Measurements from ENCODE around the gene SMOC1.

Gene SMOC1

DNA sequence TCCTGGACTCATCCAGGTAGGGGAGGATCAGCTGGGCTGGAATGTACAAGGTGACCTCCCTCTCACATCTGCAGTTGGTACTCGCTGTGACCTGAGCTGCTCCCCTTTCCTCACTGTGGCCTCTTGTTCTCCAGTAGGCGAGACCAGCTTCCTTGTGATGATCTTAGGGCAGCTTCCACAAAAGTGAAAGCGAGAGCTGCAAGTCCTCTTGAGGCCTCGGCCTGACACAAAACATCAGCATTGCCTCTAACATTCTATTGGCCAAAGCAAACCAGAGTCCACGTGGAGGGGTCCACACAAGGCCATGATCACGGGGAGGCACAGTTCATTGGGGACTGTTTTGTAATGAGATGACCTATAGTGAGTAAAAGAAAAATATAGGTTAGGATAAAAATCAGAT is 127.5 kb downstream of the SMOC1 start:
- no peak overlapping the region for H3K18ac ChIP-seq (ENCODE audit: low read length)
- H3K36me3 ChIP-seq (replicated peaks in 1 of 2; ENCODE audit: control insufficient read depth in 2 of 2, insufficient read depth in 2 of 2, low read length in 2 of 2), result peaks cover 31 to 77% of the 10 kb centered on the region in 2 donors
- H4K91ac ChIP-seq (ENCODE audit: low read depth, low read length, poor library complexity), result no peak overlapping the region
- no peaks in the 10 kb centered on the region for H3K27me3 ChIP-seq (ENCODE audit: control insufficient read depth in 3 of 3, insufficient read depth in 3 of 3, low read depth in 1 of 3, low read length in 3 of 3)
- H2AK5ac ChIP-seq (ENCODE audit: low read depth, low read length), result no peak overlapping the region
- H3K27ac ChIP-seq (replicated peaks; ENCODE audit: low read length), result no peak overlapping the region
- H3K4me3 ChIP-seq (ENCODE audit: low read length in 2 of 2), result no peak overlapping the region
- DNase-seq (ENCODE audit: low spot score), result no peak
- peaks cover 4% of the 10 kb centered on the region for H3K79me1 ChIP-seq (ENCODE audit: low read depth, low read length)
- no peak overlapping the region for H2AFZ ChIP-seq (ENCODE audit: low read length)
- H2BK12ac ChIP-seq (ENCODE audit: low read length), result no peak overlapping the region
- no peak overlapping the region for H3K23ac ChIP-seq (ENCODE audit: low read depth, low read length, poor library complexity)
- H2BK15ac ChIP-seq (ENCODE audit: low read length), result no peak overlapping the region
- WGBS, 2 donors (ENCODE audit: extremely low coverage in 2 of 2, insufficient read length in 2 of 2, insufficient replicate concordance in 1 of 2), result no CpG with 5 or more reads among the region's 6 CpGs
- no peak overlapping the region for H3K9ac ChIP-seq (ENCODE audit: low read depth, low read length, poor library complexity)
- H2BK120ac ChIP-seq (ENCODE audit: low read depth, low read length), result no peak overlapping the region
- no peak overlapping the region for H4K8ac ChIP-seq (ENCODE audit: low read depth, low read length)
- H3K4me2 ChIP-seq (ENCODE audit: insufficient read depth, low read length, poor library complexity, severe bottlenecking), result no peak overlapping the region
- no peak overlapping the region for H3K14ac ChIP-seq (ENCODE audit: low read length)
- no peaks in the 10 kb centered on the region for H3K9me3 ChIP-seq (replicated peaks in 1 of 2; ENCODE audit: control insufficient read depth in 2 of 2, insufficient read depth in 1 of 2, low read depth in 1 of 2, low read length in 2 of 2)
- peaks cover 9 to 15% of the 10 kb centered on the region in 2 donors for H3K4me1 ChIP-seq (ENCODE audit: control insufficient read depth in 2 of 2, insufficient read depth in 1 of 2, low read depth in 1 of 2, low read length in 2 of 2)
- no peak overlapping the region for H2BK5ac ChIP-seq (ENCODE audit: low read length)
- no peak overlapping the region for H3K4ac ChIP-seq (ENCODE audit: low read length)

DNA sequence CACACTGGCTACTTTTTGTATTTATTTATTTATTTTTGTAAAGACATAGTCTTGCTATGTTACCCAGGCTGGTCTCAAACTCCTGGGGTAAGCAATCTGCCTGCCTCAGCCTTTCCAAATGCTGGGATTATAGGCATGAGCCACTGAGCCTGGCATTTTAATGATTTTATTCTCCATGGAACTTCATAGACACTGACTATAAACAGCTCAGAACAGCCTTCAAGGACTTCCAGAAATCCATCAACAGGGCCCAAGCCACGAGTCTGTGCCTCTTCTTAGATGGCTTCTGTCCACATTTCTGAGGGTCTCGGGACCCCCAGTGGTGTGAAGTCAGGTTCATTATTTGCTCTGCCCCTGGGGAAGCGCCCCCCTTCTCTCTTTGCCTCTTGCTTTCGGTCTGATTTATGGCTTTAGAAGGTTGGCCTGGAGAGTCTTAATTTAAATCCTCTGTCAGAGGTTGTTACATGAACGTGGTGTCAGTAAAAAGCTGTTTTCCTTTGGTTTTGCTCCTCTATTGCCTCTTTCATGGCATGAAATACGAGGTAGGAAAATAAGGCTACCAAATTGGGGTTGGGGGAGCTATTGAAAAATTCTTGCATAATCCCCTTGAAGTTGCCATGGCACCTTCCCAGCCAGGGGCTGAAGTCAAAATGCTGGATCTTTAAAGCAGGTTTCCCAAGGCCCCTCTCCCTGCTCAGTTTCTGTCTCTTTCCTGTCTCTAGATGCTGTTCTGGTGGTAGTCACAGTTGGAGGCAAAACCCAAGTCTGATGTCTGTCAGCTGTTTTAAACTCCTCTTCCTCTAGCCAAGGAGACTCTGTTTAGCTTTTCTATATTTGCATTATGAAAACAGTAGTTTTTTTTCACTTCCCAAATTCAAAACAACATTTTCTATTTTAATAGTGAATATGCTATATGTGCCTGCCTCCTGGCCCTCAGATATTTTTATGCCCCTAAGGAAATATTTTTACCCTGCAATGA is 129.4 kb downstream of the SMOC1 start:
- peaks cover 4% of the 10 kb centered on the region for H3K79me1 ChIP-seq (ENCODE audit: low read depth, low read length)
- H3K27me3 ChIP-seq (ENCODE audit: control insufficient read depth in 3 of 3, insufficient read depth in 3 of 3, low read depth in 1 of 3, low read length in 3 of 3), result no peaks in the 10 kb centered on the region
- no peak for DNase-seq (ENCODE audit: low spot score)
- no CpG with 5 or more reads among the region's 6 CpGs for WGBS, 2 donors (ENCODE audit: extremely low coverage in 2 of 2, insufficient read length in 2 of 2, insufficient replicate concordance in 1 of 2)
- no peak overlapping the region for H4K8ac ChIP-seq (ENCODE audit: low read depth, low read length)
- H3K14ac ChIP-seq (ENCODE audit: low read length), result no peak overlapping the region
- no peak overlapping the region for H3K4me2 ChIP-seq (ENCODE audit: insufficient read depth, low read length, poor library complexity, severe bottlenecking)
- peaks cover 35 to 77% of the 10 kb centered on the region in 2 donors for H3K36me3 ChIP-seq (replicated peaks in 1 of 2; ENCODE audit: control insufficient read depth in 2 of 2, insufficient read depth in 2 of 2, low read length in 2 of 2)
- no peak overlapping the region for H3K4ac ChIP-seq (ENCODE audit: low read length)
- H3K4me3 ChIP-seq (ENCODE audit: low read length in 2 of 2), result no peak overlapping the region
- H4K91ac ChIP-seq (ENCODE audit: low read depth, low read length, poor library complexity), result no peak overlapping the region
- no peak overlapping the region for H3K18ac ChIP-seq (ENCODE audit: low read length)
- no peak overlapping the region for H2BK5ac ChIP-seq (ENCODE audit: low read length)
- no peak overlapping the region for H2BK12ac ChIP-seq (ENCODE audit: low read length)
- peak overlapping the region; percentile 9 for H2AFZ ChIP-seq (ENCODE audit: low read length)
- H2AK5ac ChIP-seq (ENCODE audit: low read depth, low read length), result no peak overlapping the region
- no peak overlapping the region for H3K9ac ChIP-seq (ENCODE audit: low read depth, low read length, poor library complexity)
- H2BK120ac ChIP-seq (ENCODE audit: low read depth, low read length), result no peak overlapping the region
- no peaks in the 10 kb centered on the region for H3K9me3 ChIP-seq (replicated peaks in 1 of 2; ENCODE audit: control insufficient read depth in 2 of 2, insufficient read depth in 1 of 2, low read depth in 1 of 2, low read length in 2 of 2)
- peaks cover 9 to 15% of the 10 kb centered on the region in 2 donors for H3K4me1 ChIP-seq (ENCODE audit: control insufficient read depth in 2 of 2, insufficient read depth in 1 of 2, low read depth in 1 of 2, low read length in 2 of 2)
- no peak overlapping the region for H3K27ac ChIP-seq (replicated peaks; ENCODE audit: low read length)
- no peak overlapping the region for H3K23ac ChIP-seq (ENCODE audit: low read depth, low read length, poor library complexity)
- H2BK15ac ChIP-seq (ENCODE audit: low read length), result no peak overlapping the region

DNA sequence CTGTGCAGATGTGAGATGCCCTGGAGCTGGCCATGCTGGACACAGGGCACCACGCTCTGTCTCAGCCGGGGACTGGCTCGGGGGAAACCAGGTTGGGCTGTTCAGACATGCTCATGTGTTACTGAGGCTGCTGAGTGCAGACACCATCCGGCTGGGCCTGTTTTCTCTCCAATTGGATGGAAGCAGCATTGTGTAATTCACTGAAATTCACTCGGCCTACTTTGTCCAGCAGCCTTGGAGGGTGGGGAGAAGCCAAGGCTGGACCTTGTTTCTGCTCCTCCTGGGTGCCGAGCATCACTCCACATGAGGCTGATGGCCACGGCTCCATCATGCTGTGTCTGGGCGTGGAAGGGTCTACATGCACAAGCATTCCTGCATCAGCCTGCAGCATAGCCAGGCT is 130.7 kb downstream of the SMOC1 start:
- Histone ChIP-seq H2AK5ac (ENCODE audit: low read depth, low read length) (no peak overlapping the region), H2BK5ac (ENCODE audit: low read length) (no peak overlapping the region), H3K18ac (ENCODE audit: low read length) (peak overlapping the region; percentile 30), H3K27ac (replicated peaks; ENCODE audit: low read length) (no peak overlapping the region), H3K9me3 (replicated peaks in 1 of 2; ENCODE audit: control insufficient read depth in 2 of 2, insufficient read depth in 1 of 2, low read depth in 1 of 2, low read length in 2 of 2) (no peaks in the 10 kb centered on the region), H3K36me3 (replicated peaks in 1 of 2; ENCODE audit: control insufficient read depth in 2 of 2, insufficient read depth in 2 of 2, low read length in 2 of 2) (peaks cover 42 to 78% of the 10 kb centered on the region in 2 donors), H3K23ac (ENCODE audit: low read depth, low read length, poor library complexity) (no peak overlapping the region), H2BK15ac (ENCODE audit: low read length) (no peak overlapping the region), H3K79me1 (ENCODE audit: low read depth, low read length) (peaks cover 4% of the 10 kb centered on the region), H3K27me3 (ENCODE audit: control insufficient read depth in 3 of 3, insufficient read depth in 3 of 3, low read depth in 1 of 3, low read length in 3 of 3) (no peaks in the 10 kb centered on the region), H2BK12ac (ENCODE audit: low read length) (no peak overlapping the region), H3K4ac (ENCODE audit: low read length) (no peak overlapping the region), H3K9ac (ENCODE audit: low read depth, low read length, poor library complexity) (no peak overlapping the region), H3K14ac (ENCODE audit: low read length) (peak overlapping the region; percentile 11), H3K4me1 (ENCODE audit: control insufficient read depth in 2 of 2, insufficient read depth in 1 of 2, low read depth in 1 of 2, low read length in 2 of 2) (peaks cover 9 to 19% of the 10 kb centered on the region in 2 donors), H2AFZ (ENCODE audit: low read length) (no peak overlapping the region), H2BK120ac (ENCODE audit: low read depth, low read length) (no peak overlapping the region), H4K8ac (ENCODE audit: low read depth, low read length) (no peak overlapping the region), H3K4me3 (ENCODE audit: low read length in 2 of 2) (no peak overlapping the region), H4K91ac (ENCODE audit: low read depth, low read length, poor library complexity) (no peak overlapping the region), H3K4me2 (ENCODE audit: insufficient read depth, low read length, poor library complexity, severe bottlenecking) (no peak overlapping the region)
- WGBS, 2 donors (ENCODE audit: extremely low coverage in 2 of 2, insufficient read length in 2 of 2, insufficient replicate concordance in 1 of 2), result no CpG with 5 or more reads among the region's 8 CpGs
- no peak for DNase-seq (ENCODE audit: low spot score)

DNA sequence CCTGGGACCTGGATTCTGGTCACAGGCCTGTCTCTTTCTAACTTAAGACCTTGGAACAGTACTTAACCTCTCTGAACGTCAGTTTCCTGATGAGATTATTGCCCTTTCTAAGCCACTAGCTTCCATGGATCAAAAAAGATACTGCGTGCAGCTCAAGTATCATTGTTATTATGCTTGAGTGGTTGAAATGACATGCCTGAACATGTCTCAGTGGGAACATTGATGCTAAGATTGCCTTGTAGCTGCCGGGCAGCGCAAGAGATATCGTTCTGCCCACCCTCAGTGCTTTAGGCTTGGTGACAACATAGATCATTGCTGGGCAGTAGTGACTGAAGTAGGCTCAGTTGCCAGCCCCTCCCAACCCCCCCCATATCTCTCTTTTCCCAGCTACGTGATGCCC is 131.9 kb downstream of the SMOC1 start:
- H3K79me1 ChIP-seq (ENCODE audit: low read depth, low read length), result peaks cover 1% of the 10 kb centered on the region
- WGBS, 2 donors (ENCODE audit: extremely low coverage in 2 of 2, insufficient read length in 2 of 2, insufficient replicate concordance in 1 of 2), result no CpG with 5 or more reads among the region's 6 CpGs
- no peak overlapping the region for H3K27ac ChIP-seq (replicated peaks; ENCODE audit: low read length)

More for the DNA sequence above, 131.9 kb downstream of the SMOC1 start:
- no peaks in the 10 kb centered on the region for H3K27me3 ChIP-seq (ENCODE audit: control insufficient read depth in 3 of 3, insufficient read depth in 3 of 3, low read depth in 1 of 3, low read length in 3 of 3)
- H3K9ac ChIP-seq (ENCODE audit: low read depth, low read length, poor library complexity), result no peak overlapping the region
- no peak for DNase-seq (ENCODE audit: low spot score)
- no peak overlapping the region for H2AFZ ChIP-seq (ENCODE audit: low read length)
- H3K4me3 ChIP-seq (ENCODE audit: low read length in 2 of 2), result no peak overlapping the region
- H3K18ac ChIP-seq (ENCODE audit: low read length), result no peak overlapping the region
- H4K91ac ChIP-seq (ENCODE audit: low read depth, low read length, poor library complexity), result no peak overlapping the region
- no peak overlapping the region for H4K8ac ChIP-seq (ENCODE audit: low read depth, low read length)
- H3K23ac ChIP-seq (ENCODE audit: low read depth, low read length, poor library complexity), result no peak overlapping the region
- H3K4ac ChIP-seq (ENCODE audit: low read length), result no peak overlapping the region
- no peak overlapping the region for H2BK120ac ChIP-seq (ENCODE audit: low read depth, low read length)
- H2BK5ac ChIP-seq (ENCODE audit: low read length), result no peak overlapping the region
- no peak overlapping the region for H2AK5ac ChIP-seq (ENCODE audit: low read depth, low read length)
- peaks cover 9 to 16% of the 10 kb centered on the region in 2 donors for H3K4me1 ChIP-seq (ENCODE audit: control insufficient read depth in 2 of 2, insufficient read depth in 1 of 2, low read depth in 1 of 2, low read length in 2 of 2)
- H3K9me3 ChIP-seq (replicated peaks in 1 of 2; ENCODE audit: control insufficient read depth in 2 of 2, insufficient read depth in 1 of 2, low read depth in 1 of 2, low read length in 2 of 2), result no peaks in the 10 kb centered on the region
- H3K14ac ChIP-seq (ENCODE audit: low read length), result no peak overlapping the region
- H2BK15ac ChIP-seq (ENCODE audit: low read length), result no peak overlapping the region
- H2BK12ac ChIP-seq (ENCODE audit: low read length), result no peak overlapping the region
- H3K4me2 ChIP-seq (ENCODE audit: insufficient read depth, low read length, poor library complexity, severe bottlenecking), result no peak overlapping the region
- H3K36me3 ChIP-seq (replicated peaks in 1 of 2; ENCODE audit: control insufficient read depth in 2 of 2, insufficient read depth in 2 of 2, low read length in 2 of 2), result peaks cover 45 to 79% of the 10 kb centered on the region in 2 donors

Data from neuronal stem cell (in vitro differentiated cells).